Parathyroid adenoma (tissue), 2 donors: Measurements from ENCODE around the gene AQP6.

Source experiments
- H2AFZ ChIP-seq: fragments of 300-600 bp; sonication (generic); one replicate; pipeline ENCODE4 v1.7.0; 2017; ENCODE audit warnings: antibody characterized with exemption, mild to moderate bottlenecking
- H3K27ac ChIP-seq: fragments of 300-600 bp; sonication (generic); one replicate; pipeline ENCODE4 v1.7.0; 2017
- H3K27me3 ChIP-seq: fragments of 300-600 bp; sonication (generic); one replicate; pipeline ENCODE4 v1.7.0; 2017; ENCODE audit warnings: low read length; ENCODE audit not compliant: control insufficient read depth, insufficient read depth
- H3K36me3 ChIP-seq: fragments of 300-600 bp; sonication (generic); one replicate; pipeline ENCODE4 v1.7.0; 2017; ENCODE audit warnings: low read length; ENCODE audit not compliant: control insufficient read depth, insufficient read depth
- H3K4me1 ChIP-seq: fragments of 300-600 bp; sonication (generic); one replicate; pipeline ENCODE4 v1.7.0; 2017; ENCODE audit warnings: control low read depth
- H3K4me2 ChIP-seq: fragments of 300-600 bp; sonication (generic); one replicate; pipeline ENCODE4 v1.7.0; 2017; ENCODE audit warnings: low read length
- H3K4me3 ChIP-seq: fragments of 300-600 bp; sonication (generic); one replicate; pipeline ENCODE4 v1.7.0; 2017; ENCODE audit warnings: low read depth, low read length
- H3K79me2 ChIP-seq: fragments of 300-600 bp; sonication (generic); one replicate; pipeline ENCODE4 v1.7.0; 2017; ENCODE audit warnings: control low read depth
- H3K9ac ChIP-seq: fragments of 300-600 bp; sonication (generic); one replicate; pipeline ENCODE4 v1.7.0; 2017; ENCODE audit warnings: mild to moderate bottlenecking
- H3K9me3 ChIP-seq: fragments of 300-600 bp; sonication (generic); one replicate; pipeline ENCODE4 v1.7.0; 2017; ENCODE audit warnings: low read length; ENCODE audit not compliant: control insufficient read depth
- TF ChIP-seq, protein P1 (sequence below): fragments of 300-600 bp; sonication (generic); IDR thresholded peaks from one replicate; pipeline ENCODE4 v1.7.0; 2017; ENCODE audit warnings: antibody characterized with exemption, mild to moderate bottlenecking
- donor health status: primary hyperparathyroidism.

AQP6 gene

DNA sequence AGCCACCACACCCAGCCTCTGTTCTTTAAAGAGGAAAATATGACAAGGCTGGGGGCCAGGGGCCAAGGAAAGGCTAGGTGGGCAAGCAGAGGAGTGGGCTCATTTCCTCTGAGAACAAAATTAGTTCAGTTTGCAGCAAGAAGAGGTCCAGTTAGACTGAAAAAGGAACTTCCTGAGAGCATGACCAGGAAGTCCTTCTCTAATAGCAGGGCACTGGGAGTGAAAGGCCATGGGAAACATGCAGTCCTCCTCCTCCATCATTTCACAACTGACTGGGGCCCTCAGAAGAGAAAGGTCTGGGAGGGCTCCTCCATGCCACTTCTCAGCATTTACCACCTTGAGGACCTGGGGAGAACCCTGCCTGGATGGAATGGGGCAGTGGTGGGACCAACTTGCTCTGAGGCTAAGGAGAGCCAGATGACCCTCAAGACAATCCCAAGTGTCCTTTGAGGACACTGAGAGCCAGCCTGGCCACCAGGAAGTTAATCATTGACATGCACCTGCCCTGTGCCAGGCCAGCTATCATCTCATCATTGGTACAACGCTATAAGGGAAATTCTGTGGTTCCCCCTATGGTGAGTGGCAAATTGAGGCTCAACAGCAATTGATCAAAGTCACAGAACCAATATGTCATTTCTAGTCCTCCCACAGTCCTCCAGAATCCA is 20.2 kb upstream of the AQP6 start:
- TF ChIP-seq, protein P1, sequence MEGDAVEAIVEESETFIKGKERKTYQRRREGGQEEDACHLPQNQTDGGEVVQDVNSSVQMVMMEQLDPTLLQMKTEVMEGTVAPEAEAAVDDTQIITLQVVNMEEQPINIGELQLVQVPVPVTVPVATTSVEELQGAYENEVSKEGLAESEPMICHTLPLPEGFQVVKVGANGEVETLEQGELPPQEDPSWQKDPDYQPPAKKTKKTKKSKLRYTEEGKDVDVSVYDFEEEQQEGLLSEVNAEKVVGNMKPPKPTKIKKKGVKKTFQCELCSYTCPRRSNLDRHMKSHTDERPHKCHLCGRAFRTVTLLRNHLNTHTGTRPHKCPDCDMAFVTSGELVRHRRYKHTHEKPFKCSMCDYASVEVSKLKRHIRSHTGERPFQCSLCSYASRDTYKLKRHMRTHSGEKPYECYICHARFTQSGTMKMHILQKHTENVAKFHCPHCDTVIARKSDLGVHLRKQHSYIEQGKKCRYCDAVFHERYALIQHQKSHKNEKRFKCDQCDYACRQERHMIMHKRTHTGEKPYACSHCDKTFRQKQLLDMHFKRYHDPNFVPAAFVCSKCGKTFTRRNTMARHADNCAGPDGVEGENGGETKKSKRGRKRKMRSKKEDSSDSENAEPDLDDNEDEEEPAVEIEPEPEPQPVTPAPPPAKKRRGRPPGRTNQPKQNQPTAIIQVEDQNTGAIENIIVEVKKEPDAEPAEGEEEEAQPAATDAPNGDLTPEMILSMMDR, result no peak
- Histone ChIP-seq H3K36me3 (no peaks in the 10 kb centered on the region), H2AFZ (no peak overlapping the region), H3K4me3 (no peak overlapping the region), H3K9ac (no peak overlapping the region), H3K9me3 (no peaks in the 10 kb centered on the region), H3K27ac (no peak overlapping the region), H3K4me1 (peaks cover 4% of the 10 kb centered on the region), H3K4me2 (no peak overlapping the region), H3K27me3 (no peaks in the 10 kb centered on the region), H3K79me2 (no peaks in the 10 kb centered on the region)

DNA sequence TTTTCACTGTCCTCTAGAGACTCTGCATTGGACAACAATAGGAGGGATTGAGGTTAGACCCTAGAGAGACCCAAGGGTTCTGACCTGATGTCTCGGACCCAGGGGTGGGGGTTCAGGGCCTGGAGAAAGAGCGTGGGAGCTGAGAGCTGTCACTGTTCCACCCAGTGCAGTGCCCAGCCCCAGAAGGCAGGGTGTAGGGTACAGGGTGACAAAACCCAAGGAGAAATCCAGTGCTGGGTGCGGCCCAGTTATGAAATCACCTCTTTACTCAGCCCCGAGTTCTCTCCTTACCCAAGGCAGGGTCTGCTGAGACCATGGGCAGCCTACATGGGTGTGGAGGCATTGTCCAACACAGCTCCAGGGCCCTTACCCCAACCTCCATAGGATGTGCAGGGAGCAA is 19.6 kb upstream of the AQP6 start:
- Histone ChIP-seq H3K9me3 (no peaks in the 10 kb centered on the region), H2AFZ (no peak overlapping the region), H3K4me3 (no peak overlapping the region), H3K27ac (no peak overlapping the region), H3K36me3 (no peaks in the 10 kb centered on the region), H3K9ac (no peak overlapping the region), H3K27me3 (no peaks in the 10 kb centered on the region), H3K4me2 (no peak overlapping the region), H3K4me1 (peaks cover 4% of the 10 kb centered on the region), H3K79me2 (no peaks in the 10 kb centered on the region)
- TF ChIP-seq, protein P1, result no peak

GRCh38 chr12:49953961-49954846 is 18.5 kb upstream of the AQP6 start:
- TF ChIP-seq, protein P1, result no peak
- Histone ChIP-seq H3K4me1 (peaks cover 4% of the 10 kb centered on the region), H3K9ac (no peak overlapping the region), H3K36me3 (no peaks in the 10 kb centered on the region), H3K79me2 (no peaks in the 10 kb centered on the region), H3K9me3 (no peaks in the 10 kb centered on the region), H2AFZ (no peak overlapping the region), H3K27me3 (no peaks in the 10 kb centered on the region), H3K4me2 (no peak overlapping the region), H3K27ac (no peak overlapping the region), H3K4me3 (no peak overlapping the region)

DNA sequence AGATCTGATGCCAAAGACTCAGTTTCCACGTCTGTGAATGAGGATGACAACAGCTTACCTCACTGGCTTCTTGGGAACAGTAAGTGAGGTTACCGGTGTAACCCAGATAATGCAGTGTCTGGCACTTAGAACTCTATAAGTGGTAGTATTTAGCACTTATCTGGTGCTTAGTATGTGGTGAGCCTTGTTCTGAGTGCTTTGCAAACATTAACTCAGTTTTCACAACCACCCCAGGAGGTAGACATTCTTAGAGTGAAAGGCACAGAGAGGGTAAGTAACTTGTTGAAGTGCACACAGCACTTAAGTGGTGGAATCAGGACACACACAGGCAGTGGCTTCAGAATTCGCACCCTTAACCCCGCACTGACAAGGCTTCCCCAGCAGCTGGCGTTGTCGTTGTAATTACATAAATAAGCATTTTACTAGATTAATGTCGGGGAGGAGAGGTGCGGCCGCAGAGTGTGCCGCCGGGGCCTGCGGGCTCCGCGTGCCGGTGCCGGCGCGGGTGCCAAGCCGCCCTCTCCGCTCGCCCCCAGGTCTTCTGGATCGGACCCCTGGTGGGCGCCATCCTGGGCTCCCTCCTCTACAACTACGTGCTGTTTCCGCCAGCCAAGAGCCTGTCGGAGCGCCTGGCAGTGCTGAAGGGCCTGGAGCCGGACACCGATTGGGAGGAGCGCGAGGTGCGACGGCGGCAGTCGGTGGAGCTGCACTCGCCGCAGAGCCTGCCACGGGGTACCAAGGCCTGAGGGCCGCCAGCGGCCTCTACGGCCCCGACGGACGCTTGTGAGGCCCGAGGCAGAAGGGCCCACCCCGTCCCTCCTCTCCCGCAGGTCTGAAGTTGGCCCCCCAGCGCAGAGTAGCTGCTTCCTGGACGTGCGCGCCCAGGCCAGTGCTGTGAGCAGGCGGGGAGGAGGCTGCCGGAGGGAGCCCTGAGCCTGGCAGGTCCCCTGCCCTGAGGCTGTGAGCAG is 17.6 kb upstream of the AQP6 start:
- H3K9ac ChIP-seq, result no peak overlapping the region
- H3K9me3 ChIP-seq, result no peaks in the 10 kb centered on the region
- no peak overlapping the region for H2AFZ ChIP-seq
- no peak overlapping the region for H3K27ac ChIP-seq
- H3K4me2 ChIP-seq, result no peak overlapping the region
- no peaks in the 10 kb centered on the region for H3K79me2 ChIP-seq
- peaks cover under 1% of the 10 kb centered on the region for H3K4me1 ChIP-seq
- H3K4me3 ChIP-seq, result no peak overlapping the region
- no peaks in the 10 kb centered on the region for H3K36me3 ChIP-seq
- TF ChIP-seq, protein P1, result no peak
- H3K27me3 ChIP-seq, result no peaks in the 10 kb centered on the region
